ENCODE data around the gene ERGIC3.
A peak's percentile ranks its signal among the peaks of the same experiment; 100 is the strongest.
"Not testable (repeated sequence)": the region's sequence is repeated elsewhere in the genome, so short reads cannot be mapped to it uniquely, and the experiment has no call there.

ERGIC3 gene

GRCh38 chr20:35510951-35511735, 30.7 kb upstream of the ERGIC3 start:
- H3K4me3 ChIP-seq (ENCODE audit: low read length): no peak overlapping the region
- no peak for DNase-seq (ENCODE audit: low read depth)
- TF ChIP-seq CTCF (conservative IDR thresholded peaks at IDR 0.05; ENCODE audit: low read depth, low read length): no peak

- DNase-seq (ENCODE audit: low read depth): peak; percentile 4
- no peak overlapping the region for H3K4me3 ChIP-seq (ENCODE audit: low read length)
- peak; percentile 75 for TF ChIP-seq CTCF (conservative IDR thresholded peaks at IDR 0.05; ENCODE audit: low read depth, low read length)
Measured at GRCh38 chr20:35511814-35512420, 30.0 kb upstream of the ERGIC3 start.

DNA sequence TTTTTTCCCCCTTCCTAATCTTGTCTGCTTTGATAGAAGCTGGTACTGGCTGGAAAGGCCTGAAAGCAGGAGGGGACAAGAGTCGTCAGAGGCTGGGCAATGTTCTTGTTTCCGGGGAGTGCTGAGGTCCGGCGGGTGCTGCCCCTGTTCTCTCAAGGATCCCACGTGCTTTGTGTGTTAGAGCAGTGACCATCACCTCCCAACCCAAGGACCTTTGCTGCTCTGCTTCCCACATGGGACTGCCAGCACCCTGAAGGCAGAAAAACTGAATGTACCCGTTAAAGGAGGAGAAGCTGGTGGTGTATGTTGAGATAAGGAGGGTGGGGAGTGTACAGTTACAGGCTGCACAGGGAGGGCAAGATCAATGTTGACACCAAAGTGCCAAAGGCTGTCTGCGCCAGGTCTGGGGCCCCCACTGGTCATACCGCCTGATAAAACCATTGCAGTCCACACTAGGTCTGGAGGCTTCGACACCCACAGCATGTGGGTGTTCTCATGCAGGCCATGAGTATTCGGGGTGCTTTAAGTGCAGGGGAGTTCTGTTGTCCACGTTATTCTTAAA, 27.4 kb upstream of the ERGIC3 start:
- DNase-seq (ENCODE audit: low read depth): no peak
- no peak for TF ChIP-seq CTCF (conservative IDR thresholded peaks at IDR 0.05; ENCODE audit: low read depth, low read length)
- no peak overlapping the region for H3K4me3 ChIP-seq (ENCODE audit: low read length)

GRCh38 chr20:35515341-35515740, 26.5 kb upstream of the ERGIC3 start:
- H3K4me3 ChIP-seq (ENCODE audit: low read length): no peak overlapping the region
- DNase-seq (ENCODE audit: low read depth): no peak
- no peak for TF ChIP-seq CTCF (conservative IDR thresholded peaks at IDR 0.05; ENCODE audit: low read depth, low read length)

DNA sequence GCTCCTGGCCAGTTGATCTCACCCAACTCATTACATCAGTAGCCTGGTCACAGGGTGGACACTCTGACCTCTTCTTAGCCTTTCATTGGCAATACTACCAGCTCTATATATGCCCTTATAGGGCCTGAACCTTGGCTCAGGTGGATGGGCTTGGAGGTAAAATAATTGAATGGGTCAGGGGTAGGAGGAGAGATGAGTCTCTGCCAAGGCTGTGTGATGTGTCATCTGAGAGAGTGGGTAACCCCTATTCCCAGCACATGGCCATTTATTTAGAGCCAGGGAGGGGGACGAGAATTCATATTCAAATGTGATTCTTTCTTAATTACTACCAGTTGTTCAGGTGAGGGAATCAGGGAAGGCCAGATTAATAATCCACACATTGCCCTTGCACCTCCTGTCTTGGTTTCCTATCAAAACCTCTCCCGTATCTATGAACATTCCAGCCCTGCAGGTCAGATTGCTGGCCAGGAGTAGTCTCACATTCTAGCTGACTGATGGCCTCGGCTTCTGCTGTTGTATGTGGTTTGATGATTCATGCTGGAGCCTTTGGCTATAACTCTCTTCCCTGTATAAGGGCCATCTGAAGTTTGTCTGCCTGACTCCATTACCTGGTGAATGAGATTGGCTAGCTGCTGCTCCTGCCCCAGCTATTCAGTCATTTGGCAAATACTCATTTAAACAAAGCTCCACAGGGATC, 25.8 kb upstream of the ERGIC3 start:
- H3K4me3 ChIP-seq (ENCODE audit: low read length): no peak overlapping the region
- peak; percentile 17 for DNase-seq (ENCODE audit: low read depth)
- TF ChIP-seq CTCF (conservative IDR thresholded peaks at IDR 0.05; ENCODE audit: low read depth, low read length): no peak

DNA sequence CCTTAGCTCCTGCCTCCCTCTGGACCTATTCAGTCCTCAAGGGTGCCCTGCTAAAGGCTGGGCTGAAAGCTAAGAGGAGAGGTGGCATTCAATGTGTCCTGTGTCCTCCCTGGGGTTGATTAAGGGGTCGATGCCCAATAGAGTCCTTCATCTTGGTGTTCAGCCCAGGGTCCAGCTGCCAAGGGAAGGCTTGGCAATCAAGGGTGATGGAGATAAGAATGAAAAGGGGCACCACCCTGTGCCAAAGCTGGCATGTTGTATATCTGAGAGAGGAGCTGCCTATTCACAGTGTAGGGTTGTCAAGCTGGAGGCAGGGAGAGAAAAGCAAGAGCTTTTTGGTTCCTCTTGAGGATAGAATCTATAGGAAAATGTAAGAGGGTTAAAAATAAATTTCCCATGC, 24.8 kb upstream of the ERGIC3 start:
- no peak for TF ChIP-seq CTCF (conservative IDR thresholded peaks at IDR 0.05; ENCODE audit: low read depth, low read length)
- DNase-seq (ENCODE audit: low read depth): no peak
- H3K4me3 ChIP-seq (ENCODE audit: low read length): no peak overlapping the region

DNA sequence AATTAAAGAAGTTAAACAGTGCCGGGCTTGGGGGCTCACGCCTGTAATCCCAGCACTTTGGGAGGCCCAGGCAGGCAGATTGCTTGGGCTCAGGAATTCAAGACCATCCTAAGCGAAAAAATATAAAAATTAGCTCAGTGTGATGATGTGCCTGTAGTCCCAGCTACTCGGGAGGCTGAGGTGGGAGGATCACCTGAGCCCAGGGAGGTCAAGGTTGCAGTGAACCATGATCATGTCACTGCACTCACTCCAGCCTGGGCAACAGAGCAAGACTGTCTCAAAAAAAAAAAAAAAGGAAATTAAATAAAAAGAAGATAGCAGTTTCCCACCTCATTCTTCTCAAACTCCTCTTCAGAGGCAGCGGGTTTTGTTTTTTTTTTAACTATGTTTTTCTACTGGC, 24.1 kb upstream of the ERGIC3 start:
- not testable (repeated sequence) for DNase-seq (ENCODE audit: low read depth)

More for the DNA sequence above, 24.1 kb upstream of the ERGIC3 start:
- not testable (repeated sequence) for H3K4me3 ChIP-seq (ENCODE audit: low read length)
